Choroid plexus epithelial cell (primary cell): ENCODE data around the gene PPIP5K2.

ENCODE experiments used
- DNase-seq: peaks from one replicate; pipeline ENCODE4 v3.0.0-alpha.2; 2010; ENCODE audit warnings: low read depth
- H3K4me3 ChIP-seq: 2 replicates; pipeline ENCODE4 v1.5.1; 2011; ENCODE audit warnings: low read depth, mild to moderate bottlenecking, control low read depth, low read length, moderate library complexity
- TF ChIP-seq, protein P1 (sequence below): conservative IDR thresholded peaks from 2 replicates; pipeline ENCODE4 v1.5.1; 2011; ENCODE audit warnings: low read depth, mild to moderate bottlenecking, control low read depth, inconsistent platforms, low read length, moderate library complexity

The PPIP5K2 gene

DNA sequence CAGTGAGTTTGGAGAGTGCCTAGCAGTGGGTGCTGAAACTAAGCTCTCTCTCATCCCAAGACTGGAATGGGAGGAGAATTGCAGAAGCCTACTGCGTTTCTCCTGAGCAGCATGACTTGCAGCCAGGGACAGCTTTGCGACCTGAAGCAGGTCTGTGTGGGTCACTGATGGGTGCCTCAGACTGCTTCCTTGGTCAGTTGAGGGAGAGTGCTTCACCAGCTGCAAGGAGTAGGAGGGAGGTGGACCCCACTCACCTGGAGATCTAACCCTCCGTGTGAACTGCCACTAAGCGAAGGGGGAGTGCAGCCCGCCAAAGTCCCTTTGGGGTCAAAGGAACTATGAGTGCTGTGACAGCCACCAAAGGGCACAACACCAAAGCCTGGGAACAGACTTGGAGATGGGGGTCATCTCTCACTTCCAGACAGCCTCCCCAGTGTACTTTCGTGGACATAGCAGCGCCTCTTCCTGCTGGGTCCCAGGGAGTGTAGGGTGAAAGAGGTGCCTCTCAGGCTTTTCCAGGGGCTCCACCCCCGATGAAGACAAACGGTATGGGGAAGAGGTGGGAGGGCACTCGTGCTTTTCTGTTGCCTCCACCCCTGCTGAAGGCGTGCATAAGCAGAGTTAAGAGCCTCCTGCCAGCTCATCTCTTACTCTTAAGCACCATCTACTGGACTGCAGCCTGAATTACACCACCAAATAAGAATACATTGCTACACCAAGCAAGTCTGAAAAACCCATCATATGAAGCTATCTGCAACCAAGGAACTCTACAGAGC, 104.2 kb downstream of the PPIP5K2 start:
- DNase-seq, result peak; percentile 94
- TF ChIP-seq, protein P1, sequence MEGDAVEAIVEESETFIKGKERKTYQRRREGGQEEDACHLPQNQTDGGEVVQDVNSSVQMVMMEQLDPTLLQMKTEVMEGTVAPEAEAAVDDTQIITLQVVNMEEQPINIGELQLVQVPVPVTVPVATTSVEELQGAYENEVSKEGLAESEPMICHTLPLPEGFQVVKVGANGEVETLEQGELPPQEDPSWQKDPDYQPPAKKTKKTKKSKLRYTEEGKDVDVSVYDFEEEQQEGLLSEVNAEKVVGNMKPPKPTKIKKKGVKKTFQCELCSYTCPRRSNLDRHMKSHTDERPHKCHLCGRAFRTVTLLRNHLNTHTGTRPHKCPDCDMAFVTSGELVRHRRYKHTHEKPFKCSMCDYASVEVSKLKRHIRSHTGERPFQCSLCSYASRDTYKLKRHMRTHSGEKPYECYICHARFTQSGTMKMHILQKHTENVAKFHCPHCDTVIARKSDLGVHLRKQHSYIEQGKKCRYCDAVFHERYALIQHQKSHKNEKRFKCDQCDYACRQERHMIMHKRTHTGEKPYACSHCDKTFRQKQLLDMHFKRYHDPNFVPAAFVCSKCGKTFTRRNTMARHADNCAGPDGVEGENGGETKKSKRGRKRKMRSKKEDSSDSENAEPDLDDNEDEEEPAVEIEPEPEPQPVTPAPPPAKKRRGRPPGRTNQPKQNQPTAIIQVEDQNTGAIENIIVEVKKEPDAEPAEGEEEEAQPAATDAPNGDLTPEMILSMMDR, result peak; percentile 80
- H3K4me3 ChIP-seq, result peak overlapping the region; percentile 12

DNA sequence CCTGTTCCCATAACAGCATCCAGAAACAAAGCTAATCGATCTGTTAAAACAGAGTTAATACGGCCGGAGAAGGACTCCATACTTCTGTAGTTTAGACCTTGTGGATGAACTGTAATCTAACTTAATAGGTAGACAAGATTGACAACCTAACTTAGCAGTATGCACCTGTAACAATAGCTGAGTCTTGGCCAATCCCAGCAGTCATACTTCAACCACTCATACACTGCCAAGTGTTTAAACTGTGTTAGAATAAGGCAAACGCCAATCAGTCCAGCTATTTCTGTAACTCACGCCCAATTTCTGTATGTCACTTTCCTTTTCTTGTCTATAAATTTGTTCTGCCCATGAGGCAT, 104.8 kb downstream of the PPIP5K2 start:
- TF ChIP-seq, protein P1, result no peak
- DNase-seq, result no peak
- H3K4me3 ChIP-seq, result no peak overlapping the region

DNA sequence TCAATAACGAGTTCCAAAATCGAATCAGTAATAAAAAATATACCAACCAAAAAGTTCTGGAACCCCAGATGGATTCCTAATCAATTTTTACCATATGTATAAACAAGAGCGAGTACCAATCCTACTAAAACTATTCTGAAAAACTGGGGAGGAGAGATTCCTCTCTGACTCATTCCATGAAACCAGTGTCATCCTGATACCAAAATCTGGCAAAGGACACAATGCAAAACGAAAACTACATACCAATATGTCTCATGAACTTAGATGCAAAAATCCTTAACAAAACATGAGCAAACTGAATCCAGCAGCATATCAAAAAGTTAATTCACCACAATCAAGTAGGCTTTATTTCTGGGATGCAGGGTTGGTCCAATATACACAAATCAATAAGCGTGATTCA, 108.0 kb downstream of the PPIP5K2 start:
- TF ChIP-seq, protein P1, result no peak
- DNase-seq, result peak; percentile 33

GRCh38 chr5:103228588-103228987, 108.5 kb downstream of the PPIP5K2 start:
- TF ChIP-seq, protein P1, result no peak
- no peak for DNase-seq
- H3K4me3 ChIP-seq, result no peak overlapping the region

More for the DNA sequence above, 108.0 kb downstream of the PPIP5K2 start:
- no peak overlapping the region for H3K4me3 ChIP-seq

DNA sequence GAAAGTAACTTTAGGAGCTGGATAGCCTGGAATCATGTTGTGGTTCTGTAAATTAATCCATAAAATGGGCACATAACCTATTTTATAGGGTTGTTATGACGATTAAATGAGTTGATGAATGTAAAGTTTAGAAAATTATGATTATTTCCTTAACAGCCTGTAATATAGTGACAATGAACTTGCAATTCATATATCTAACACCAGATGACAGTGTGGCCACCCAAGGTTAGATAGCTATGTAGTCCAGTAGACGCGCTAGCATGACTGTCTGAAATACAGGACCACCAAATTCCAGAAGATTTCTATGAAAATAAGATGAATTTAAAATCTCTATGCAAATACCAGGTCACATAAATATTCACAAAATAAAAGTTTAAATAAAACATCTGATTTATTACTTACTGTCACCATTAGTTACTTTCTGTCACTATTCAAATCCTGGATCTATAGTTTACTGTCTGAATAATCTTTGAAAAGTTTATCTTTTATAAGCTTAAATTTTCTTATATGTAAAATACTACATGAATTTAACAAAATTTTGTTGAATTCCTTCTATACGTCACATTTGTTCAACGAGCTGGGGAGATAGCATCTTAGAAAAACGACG, 112.4 kb downstream of the PPIP5K2 start:
- DNase-seq, result peak; percentile 79
- TF ChIP-seq, protein P1, result peak; percentile 86
- H3K4me3 ChIP-seq, result no peak overlapping the region

DNA sequence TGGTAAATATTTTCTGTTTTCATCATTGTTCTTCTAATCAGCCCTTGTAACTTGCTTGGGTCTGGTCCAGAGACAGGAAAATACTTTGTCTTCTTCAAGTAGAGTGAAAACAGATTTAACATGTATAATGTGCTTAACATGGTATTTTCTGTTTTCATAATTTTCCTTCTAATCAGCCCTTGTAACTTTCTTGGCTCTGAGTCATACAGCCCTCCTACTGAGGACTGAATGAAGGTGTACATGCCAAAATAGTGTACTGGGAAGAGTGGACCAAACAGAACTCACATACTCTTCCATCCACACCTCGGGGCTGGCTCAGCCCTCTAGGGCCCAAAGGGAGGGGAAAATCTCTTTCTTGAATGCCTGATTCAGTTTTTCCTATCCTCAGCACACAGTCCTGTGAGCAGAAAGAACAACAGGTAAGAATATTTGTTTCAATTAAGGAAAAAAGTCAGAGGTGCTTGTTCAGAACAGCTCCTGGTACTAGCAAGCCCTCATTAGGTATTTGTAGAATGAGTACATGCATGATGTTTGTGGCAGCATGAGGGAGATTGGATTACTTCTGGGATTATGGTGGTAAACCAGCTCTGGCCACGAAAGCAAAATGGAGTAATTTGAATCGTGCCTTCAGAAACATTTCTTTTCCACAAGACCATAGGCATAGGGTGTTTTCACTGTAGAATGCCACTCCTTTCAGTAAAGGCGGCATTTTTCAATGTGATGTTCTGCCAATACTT, 114.3 kb downstream of the PPIP5K2 start:
- TF ChIP-seq, protein P1, result no peak
- H3K4me3 ChIP-seq, result no peak overlapping the region
- peak; percentile 82 for DNase-seq
